Keratinocyte (primary cell): Measurements from ENCODE around the gene ACYP1. TPM values are rescaled to one million over a fixed set of nuclear protein-coding genes. Genes with fewer than 3 reads are reported as not detected.

ENCODE experiments used
- DNase-seq: peaks from one replicate; pipeline ENCODE4 v3.0.0-alpha.2; 2011; ENCODE audit warnings: low read depth, missing footprints, low spot score
- FAIRE-seq: peaks from 2 replicates; lab custom pipeline; 2011; peaks lifted over from hg19 to GRCh38; lab: Jason Lieb, UNC
- H2AFZ ChIP-seq: 2 replicates; pipeline ENCODE4 v1.6.0; 2012; ENCODE audit warnings: low read length, control low read depth, inconsistent platforms; ENCODE audit not compliant: control insufficient read depth
- H3K27ac ChIP-seq: 2 replicates; pipeline ENCODE4 v1.5.1; 2011; ENCODE audit warnings: low read length; ENCODE audit not compliant: control insufficient read depth, insufficient read depth
- H3K27me3 ChIP-seq: 3 replicates; pipeline ENCODE4 v1.6.0; 2011; ENCODE audit warnings: low read length; ENCODE audit not compliant: control insufficient read depth, insufficient read depth; ENCODE audit errors: extremely low read depth
- H3K36me3 ChIP-seq, 2 experiments: 2 replicates in 1 of 2; 3 replicates in 1 of 2; pipeline ENCODE4 v1.5.1; 2011; ENCODE audit warnings: low read length in 2 of 2, mild to moderate bottlenecking in 1 of 2; ENCODE audit not compliant: control insufficient read depth in 2 of 2, insufficient read depth in 2 of 2; ENCODE audit errors: extremely low read depth in 1 of 2
- H3K4me1 ChIP-seq: 3 replicates; pipeline ENCODE4 v1.5.1; 2011; ENCODE audit warnings: low read length; ENCODE audit not compliant: control insufficient read depth, insufficient read depth; ENCODE audit errors: extremely low read depth
- H3K4me2 ChIP-seq: 3 replicates; pipeline ENCODE4 v1.6.0; 2011; ENCODE audit warnings: low read depth, low read length; ENCODE audit not compliant: control insufficient read depth, insufficient read depth; ENCODE audit errors: extremely low read depth
- H3K4me3 ChIP-seq, 3 experiments: fragments of 200-600 bp in 1 of 3; sonication (generic) in 1 of 3; 2 replicates in 2 of 3; 3 replicates in 1 of 3; pipeline ENCODE4 v1.5.1; 2011 to 2016; ENCODE audit warnings: low read length in 3 of 3, mild to moderate bottlenecking in 3 of 3, control low read depth in 2 of 3, inconsistent platforms in 1 of 3, low read depth in 1 of 3, mixed read lengths in 1 of 3, mixed run types in 1 of 3, moderate library complexity in 1 of 3; ENCODE audit not compliant: control insufficient read depth in 2 of 3, insufficient read depth in 2 of 3; ENCODE audit errors: extremely low read depth in 1 of 3
- H3K79me2 ChIP-seq: 2 replicates; pipeline ENCODE4 v1.6.0; 2012; ENCODE audit warnings: low read length; ENCODE audit not compliant: control insufficient read depth, insufficient read depth
- H3K9ac ChIP-seq: 3 replicates; pipeline ENCODE4 v1.6.0; 2011; ENCODE audit warnings: low read length; ENCODE audit not compliant: control insufficient read depth, insufficient read depth; ENCODE audit errors: extremely low read depth
- H3K9me1 ChIP-seq: 3 replicates; pipeline ENCODE4 v1.6.0; 2011; ENCODE audit warnings: low read length; ENCODE audit not compliant: control insufficient read depth, insufficient read depth; ENCODE audit errors: extremely low read depth
- H3K9me3 ChIP-seq: 2 replicates; pipeline ENCODE4 v1.5.1; 2012; ENCODE audit warnings: low read depth, low read length; ENCODE audit not compliant: control insufficient read depth
- H4K20me1 ChIP-seq: 3 replicates; pipeline ENCODE4 v1.6.0; 2011; ENCODE audit warnings: low read length; ENCODE audit not compliant: control insufficient read depth, insufficient read depth; ENCODE audit errors: extremely low read depth
- CTCF ChIP-seq, 3 experiments: IDR thresholded peaks in 1 of 3; conservative IDR thresholded peaks in 1 of 3; optimal IDR thresholded peaks in 1 of 3; 2 replicates in 2 of 3; 3 replicates in 1 of 3; pipeline versions ENCODE3 to v1.5.1; 2011; ENCODE audit warnings: low read length in 3 of 3, mild to moderate bottlenecking in 3 of 3, moderate library complexity in 2 of 3, control low read depth in 1 of 3, inconsistent platforms in 1 of 3; ENCODE audit not compliant: insufficient read depth in 2 of 3; ENCODE audit errors: extremely low read depth in 1 of 3
- EZH2 ChIP-seq: IDR thresholded peaks from one replicate; pipeline ENCODE4 v1.6.1; 2012; ENCODE audit warnings: inconsistent platforms, mild to moderate bottlenecking, low read length, moderate library complexity
- dilution Hi-C: fragments of 300-500 bp; cut with MboI; formaldehyde crosslinking; loops from one replicate; pipeline ENCODE4 v1.7.0; 2020; ENCODE audit warnings: low sequenced_read_pairs; ENCODE audit not compliant: extremely low pct_ligation_motif_present
- polyA plus RNA-seq, 5 experiments: library from polyadenylated mRNA; depleted of rRNA in 3 of 5; stranded (reverse) in 3 of 5; stranded (forward) in 1 of 5; unstranded in 1 of 5; fragments of >200 nt; gene quantifications; 1 replicate in 1 of 5; 2 replicates in 3 of 5; 3 replicates in 1 of 5; pipeline versions ENCODE4 v1.2.1 to v1.2.3, GENCODE V29; 2011 to 2012; ENCODE audit warnings: missing spikeins in 2 of 5, low read depth in 1 of 5, low replicate concordance in 1 of 5

The ACYP1 gene
- polyA plus RNA-seq, 1 donor (not counting 4 experiments of a cell fraction or from before 2014, with no cell fraction given) = 32.9 TPM

GRCh38 chr14:75042035-75042434, 21.8 kb downstream of the ACYP1 start:
- dilution Hi-C loops = no loop called here
- H3K4me2 ChIP-seq = peak overlapping the region; percentile 42

GRCh38 chr14:75041613-75042012, 22.2 kb downstream of the ACYP1 start:
- dilution Hi-C loops = no loop called here
- peak; percentile 76 for FAIRE-seq

More at GRCh38 chr14:75042035-75042434, 21.8 kb downstream of the ACYP1 start:
- Histone ChIP-seq H3K27me3 (no peaks in the 10 kb centered on the region), H3K9me3 (no peaks in the 10 kb centered on the region), H3K4me3 (peak overlapping the region in 1 of 3 experiments; percentile 2), H3K36me3 (peaks cover 0 to 3% of the 10 kb centered on the region in 2 experiments), H4K20me1 (no peaks in the 10 kb centered on the region), H3K4me1 (peaks cover 22% of the 10 kb centered on the region), H3K79me2 (no peaks in the 10 kb centered on the region), H3K27ac (peak overlapping the region; percentile 27), H3K9ac (no peak overlapping the region), H2AFZ (peak overlapping the region; percentile 61), H3K9me1 (no peaks in the 10 kb centered on the region)
- DNase-seq (no peak), FAIRE-seq (no peak)
- no peak for TF ChIP-seq EZH2
- TF ChIP-seq CTCF (optimal IDR thresholded peaks at IDR 0.05 in 1 of 3, IDR thresholded peaks at IDR 0.05 in 1 of 3, conservative IDR thresholded peaks at IDR 0.05 in 1 of 3; ENCODE audit: extremely low read depth in 1 of 3, insufficient read depth in 2 of 3, low read length in 3 of 3) = no peak

More at GRCh38 chr14:75041613-75042012, 22.2 kb downstream of the ACYP1 start:
- Histone ChIP-seq H3K4me1 (peaks cover 22% of the 10 kb centered on the region), H4K20me1 (no peaks in the 10 kb centered on the region), H3K79me2 (no peaks in the 10 kb centered on the region), H3K9me1 (no peaks in the 10 kb centered on the region), H3K36me3 (peaks cover 1 to 3% of the 10 kb centered on the region in 2 experiments), H2AFZ (no peak overlapping the region), H3K4me3 (no peak overlapping the region), H3K27ac (peak overlapping the region; percentile 27), H3K4me2 (peak overlapping the region; percentile 42), H3K9ac (no peak overlapping the region), H3K27me3 (no peaks in the 10 kb centered on the region), H3K9me3 (no peaks in the 10 kb centered on the region)
- DNase-seq = no peak
- TF ChIP-seq EZH2 (no peak), CTCF (optimal IDR thresholded peaks at IDR 0.05 in 1 of 3, IDR thresholded peaks at IDR 0.05 in 1 of 3, conservative IDR thresholded peaks at IDR 0.05 in 1 of 3; ENCODE audit: extremely low read depth in 1 of 3, insufficient read depth in 2 of 3, low read length in 3 of 3) (no peak)
